ENCODE data around the gene OR7A10.
"Not testable (repeated sequence)": the region's sequence is repeated elsewhere in the genome, so short reads cannot be mapped to it uniquely, and the experiment has no call there.

The OR7A10 gene

DNA sequence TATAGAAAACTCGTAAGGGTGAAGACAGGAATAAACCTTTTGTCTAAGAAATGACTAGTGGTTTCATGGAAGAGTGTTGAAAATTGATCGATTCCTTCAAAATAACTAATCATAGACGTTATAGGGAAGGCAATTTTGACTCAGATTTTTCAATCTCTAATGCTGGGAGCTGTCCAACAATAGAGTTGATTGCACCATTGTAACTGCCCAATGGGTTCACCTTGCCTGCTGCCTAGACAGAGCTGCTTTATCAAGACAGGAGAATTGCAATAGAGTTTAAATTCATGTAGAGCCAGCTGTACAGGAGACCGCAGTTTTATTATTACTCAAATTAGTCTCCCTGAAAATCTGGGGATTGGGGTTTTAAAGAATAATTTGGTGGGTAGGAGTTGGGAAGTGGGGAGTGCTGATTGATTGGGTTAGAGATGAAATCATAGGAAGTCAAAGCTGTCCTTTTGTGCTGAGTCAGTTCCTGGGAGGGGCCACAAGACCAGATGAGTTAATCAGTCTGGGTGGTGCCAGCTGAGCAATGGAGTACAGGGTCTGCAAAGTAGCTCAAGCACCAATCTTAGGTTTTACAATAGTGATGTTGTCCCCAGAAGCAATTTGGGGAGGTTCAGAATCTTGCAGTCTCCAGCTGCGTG, 53.5 kb downstream of the OR7A10 start:
- no peak for DNase-seq (ENCODE audit: low read depth)

DNA sequence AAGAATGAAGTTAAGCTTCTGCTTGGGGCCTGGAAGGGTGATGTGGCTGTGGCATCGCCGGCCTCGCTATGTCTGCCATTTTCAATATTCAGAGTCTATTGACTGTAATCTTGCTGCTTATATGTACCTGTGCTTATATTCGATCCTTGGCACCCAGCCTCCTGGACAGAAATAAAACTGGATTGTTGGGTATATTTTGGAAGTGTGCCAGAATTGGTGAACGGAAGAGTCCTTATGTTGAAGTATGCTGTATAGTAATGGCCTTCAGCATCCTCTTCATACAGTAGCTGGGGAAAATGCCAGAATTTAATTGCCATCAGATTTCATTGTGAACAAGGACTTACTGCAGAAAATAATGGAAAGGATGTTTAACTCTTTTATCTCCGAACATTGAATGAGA, 56.5 kb downstream of the OR7A10 start:
- not testable (repeated sequence) for DNase-seq (ENCODE audit: low read depth)
